ENCODE results near the gene DENND2A.

The DENND2A gene

GRCh38 chr7:140497241-140497769, 143.3 kb downstream of the DENND2A start:
- no peak for DNase-seq (ENCODE audit: low read depth)
- no peak for TF ChIP-seq CTCF (IDR thresholded peaks at IDR 0.05; ENCODE audit: low read depth, low read length, missing control alignments)

GRCh38 chr7:140495514-140496097, 145.0 kb downstream of the DENND2A start:
- DNase-seq (ENCODE audit: low read depth): no peak
- H3K4me3 ChIP-seq (ENCODE audit: low read depth, low read length): no peak overlapping the region
- TF ChIP-seq CTCF (IDR thresholded peaks at IDR 0.05; ENCODE audit: low read depth, low read length, missing control alignments): no peak

More at GRCh38 chr7:140497241-140497769, 143.3 kb downstream of the DENND2A start:
- H3K4me3 ChIP-seq (ENCODE audit: low read depth, low read length): no peak overlapping the region

- no peak overlapping the region for H3K4me3 ChIP-seq (ENCODE audit: low read depth, low read length)
- DNase-seq (ENCODE audit: low read depth): no peak
- TF ChIP-seq CTCF (IDR thresholded peaks at IDR 0.05; ENCODE audit: low read depth, low read length, missing control alignments): no peak
These were observed 145.7 kb downstream of the DENND2A start for GRCh38 chr7:140494867-140495266.

GRCh38 chr7:140489026-140489359, 151.6 kb downstream of the DENND2A start:
- TF ChIP-seq CTCF (IDR thresholded peaks at IDR 0.05; ENCODE audit: low read depth, low read length, missing control alignments): no peak
- no peak for DNase-seq (ENCODE audit: low read depth)
- H3K4me3 ChIP-seq (ENCODE audit: low read depth, low read length): no peak overlapping the region

- DNase-seq (ENCODE audit: low read depth): no peak
- no peak overlapping the region for H3K4me3 ChIP-seq (ENCODE audit: low read depth, low read length)
- TF ChIP-seq CTCF (IDR thresholded peaks at IDR 0.05; ENCODE audit: low read depth, low read length, missing control alignments): no peak
These were observed 154.9 kb downstream of the DENND2A start for GRCh38 chr7:140485500-140486265.

GRCh38 chr7:140484951-140485499, 155.6 kb downstream of the DENND2A start:
- DNase-seq (ENCODE audit: low read depth): no peak
- no peak overlapping the region for H3K4me3 ChIP-seq (ENCODE audit: low read depth, low read length)
- no peak for TF ChIP-seq CTCF (IDR thresholded peaks at IDR 0.05; ENCODE audit: low read depth, low read length, missing control alignments)

Data from GM12864 (cell line).